H9 (cell line): ENCODE results near the gene MRPS16. TPM values are rescaled to one million over a fixed set of nuclear protein-coding genes. Genes with fewer than 3 reads are reported as not detected.

Experiments used
- DNase-seq: peaks from one replicate; pipeline ENCODE4 v3.0.0-alpha.2; 2017
- H2AFZ ChIP-seq: one replicate; pipeline ENCODE4 v1.6.1; 2013; ENCODE audit warnings: mild to moderate bottlenecking, low read length, control low read depth, moderate library complexity
- H2AK5ac ChIP-seq: 2 replicates; pipeline ENCODE4 v1.6.1; 2013; ENCODE audit warnings: low read length, control low read depth, mixed read lengths; ENCODE audit not compliant: insufficient read length
- H2BK120ac ChIP-seq: one replicate; pipeline ENCODE4 v1.6.1; 2013; ENCODE audit warnings: low read depth, mild to moderate bottlenecking, low read length, control low read depth, inconsistent platforms; ENCODE audit not compliant: poor library complexity, severe bottlenecking
- H2BK12ac ChIP-seq: 2 replicates; pipeline ENCODE4 v1.6.1; 2013; ENCODE audit warnings: low read length, control low read depth, mixed read lengths, low read depth; ENCODE audit not compliant: insufficient read length
- H2BK15ac ChIP-seq: 2 replicates; pipeline ENCODE4 v1.6.1; 2013; ENCODE audit warnings: low read depth, low read length, control low read depth
- H2BK20ac ChIP-seq: one replicate; pipeline ENCODE4 v1.6.1; 2013; ENCODE audit warnings: low read depth, mild to moderate bottlenecking, low read length, control low read depth, inconsistent platforms; ENCODE audit not compliant: poor library complexity, severe bottlenecking
- H2BK5ac ChIP-seq: 2 replicates; pipeline ENCODE4 v1.6.1; 2013; ENCODE audit warnings: low read length, control low read depth, mixed read lengths; ENCODE audit not compliant: insufficient read length
- H3K14ac ChIP-seq: 2 replicates; pipeline ENCODE4 v1.6.1; 2013; ENCODE audit warnings: low read length, control low read depth; ENCODE audit not compliant: insufficient read depth
- H3K18ac ChIP-seq: 2 replicates; pipeline ENCODE4 v1.6.1; 2013; ENCODE audit warnings: low read depth, mild to moderate bottlenecking, mixed read lengths, low read length, control low read depth; ENCODE audit not compliant: insufficient read length
- H3K23ac ChIP-seq: 2 replicates; pipeline ENCODE4 v1.6.1; 2013; ENCODE audit warnings: low read length, control low read depth, mixed read lengths, low read depth; ENCODE audit not compliant: insufficient read length
- H3K23me2 ChIP-seq: 2 replicates; pipeline ENCODE4 v1.6.1; 2013; ENCODE audit warnings: low read depth, mild to moderate bottlenecking, mixed read lengths, low read length, control low read depth; ENCODE audit not compliant: insufficient read length, poor library complexity, severe bottlenecking
- H3K27ac ChIP-seq: 2 replicates; pipeline ENCODE4 v1.5.1; 2013; ENCODE audit warnings: low read length, control low read depth, mixed read lengths, low read depth; ENCODE audit not compliant: insufficient read length
- H3K27me3 ChIP-seq: 2 replicates; pipeline ENCODE4 v1.6.1; 2013; ENCODE audit warnings: low read length, control low read depth, inconsistent platforms; ENCODE audit not compliant: insufficient read depth
- H3K4ac ChIP-seq: 2 replicates; pipeline ENCODE4 v1.6.1; 2013; ENCODE audit warnings: low read depth, mild to moderate bottlenecking, control low read depth, inconsistent platforms, low read length, moderate library complexity
- H3K4me1 ChIP-seq: 2 replicates; pipeline ENCODE4 v1.6.1; 2013; ENCODE audit warnings: low read length, control low read depth, inconsistent platforms; ENCODE audit not compliant: insufficient read depth
- H3K4me2 ChIP-seq: 2 replicates; pipeline ENCODE4 v1.6.1; 2013; ENCODE audit warnings: low read length, control low read depth, mixed read lengths; ENCODE audit not compliant: insufficient read length, insufficient read depth
- H3K56ac ChIP-seq: 2 replicates; pipeline ENCODE4 v1.6.1; 2013; ENCODE audit warnings: low read depth, mild to moderate bottlenecking, mixed read lengths, low read length, control low read depth; ENCODE audit not compliant: insufficient read length
- H3K79me1 ChIP-seq: 2 replicates; pipeline ENCODE4 v1.6.1; 2013; ENCODE audit warnings: low read depth, mild to moderate bottlenecking, moderate library complexity, low read length, control low read depth, inconsistent platforms; ENCODE audit not compliant: insufficient read depth, poor library complexity, severe bottlenecking
- H3K79me2 ChIP-seq: 2 replicates; pipeline ENCODE4 v1.6.1; 2013; ENCODE audit warnings: low read length, control low read depth, inconsistent platforms; ENCODE audit not compliant: insufficient read depth
- H3K9ac ChIP-seq: 2 replicates; pipeline ENCODE4 v1.6.1; 2013; ENCODE audit warnings: low read length, control low read depth, mixed read lengths; ENCODE audit not compliant: insufficient read length; ENCODE audit errors: extremely low read depth
- H3K9me3 ChIP-seq: one replicate; pipeline ENCODE4 v1.6.1; 2013; ENCODE audit warnings: low read depth, low read length, inconsistent platforms; ENCODE audit not compliant: control insufficient read depth
- H3T11ph ChIP-seq: one replicate; pipeline ENCODE4 v1.6.1; 2013; ENCODE audit warnings: mild to moderate bottlenecking, low read length, control low read depth, inconsistent platforms
- H4K20me1 ChIP-seq: one replicate; pipeline ENCODE4 v1.6.1; 2013; ENCODE audit not compliant: control insufficient read depth, insufficient read length, insufficient read depth
- H4K5ac ChIP-seq: 2 replicates; pipeline ENCODE4 v1.6.1; 2013; ENCODE audit warnings: low read depth, mild to moderate bottlenecking, mixed read lengths, low read length, control low read depth; ENCODE audit not compliant: insufficient read length
- H4K8ac ChIP-seq: replicated peaks from 2 replicates; pipeline ENCODE4 v1.6.1; 2013; ENCODE audit warnings: low read length, control low read depth, mixed read lengths, low read depth; ENCODE audit not compliant: insufficient read length
- H4K91ac ChIP-seq: 2 replicates; pipeline ENCODE4 v1.6.1; 2013; ENCODE audit warnings: low read depth, mild to moderate bottlenecking, moderate library complexity, mixed read lengths, low read length, control low read depth; ENCODE audit not compliant: insufficient read length
- H3K27ac Mint-ChIP-seq, 3 experiments: 2 replicates in 2 of 3; 3 replicates in 1 of 3; pipeline ENCODE4 v1.8.0; 2020 to 2021; ENCODE audit warnings: mixed read lengths in 3 of 3, mild to moderate bottlenecking in 1 of 3, moderate library complexity in 1 of 3
- H3K27me3 Mint-ChIP-seq: 2 replicates; pipeline ENCODE4 v1.8.0; 2021; ENCODE audit warnings: low read depth, mild to moderate bottlenecking, moderate library complexity, mixed read lengths
- H3K36me3 Mint-ChIP-seq, 3 experiments: 2 replicates in 2 of 3; 3 replicates in 1 of 3; pipeline ENCODE4 v1.8.0; 2020 to 2021; ENCODE audit warnings: low read depth in 3 of 3, mixed read lengths in 3 of 3; ENCODE audit not compliant: insufficient read depth in 1 of 3
- H3K4me1 Mint-ChIP-seq, 2 experiments: 2 replicates each; pipeline ENCODE4 v1.8.0; 2020; ENCODE audit warnings: mixed read lengths in 2 of 2
- H3K4me3 Mint-ChIP-seq, 2 experiments: 2 replicates in 1 of 2; 3 replicates in 1 of 2; pipeline ENCODE4 v1.8.0; 2020 to 2021; ENCODE audit warnings: mild to moderate bottlenecking in 2 of 2, mixed read lengths in 2 of 2, moderate library complexity in 1 of 2
- H3K9me3 Mint-ChIP-seq, 2 experiments: 2 replicates in 1 of 2; 3 replicates in 1 of 2; pipeline ENCODE4 v1.8.0; 2020; ENCODE audit warnings: mild to moderate bottlenecking in 2 of 2, mixed read lengths in 2 of 2, moderate library complexity in 1 of 2
- CTCF ChIP-seq: fragments of 200-600 bp; sonication (generic); conservative IDR thresholded peaks from 3 replicates; pipeline ENCODE4 v1.8.0; 2021; ENCODE audit warnings: antibody characterized with exemption, mild to moderate bottlenecking
- WGBS: extraction: QIAGEN DNeasy Blood & Tissue Kit; methylation state at CpG from one replicate; pipeline ENCODE4 v1.1.7; 2013; ENCODE audit warnings: missing lambda C conversion rate, low lambda C conversion rate, mixed read lengths; ENCODE audit not compliant: insufficient read length; ENCODE audit errors: extremely low coverage; 5-methylcytosine and 5-hydroxymethylcytosine counted together
- total RNA-seq: library from RNA; stranded (reverse); gene quantifications from 2 replicates; pipeline ENCODE4 v1.2.1, GENCODE V29; 2021

The MRPS16 gene
- total RNA-seq, 1 experiment from 2014 or later: 122 TPM

DNA sequence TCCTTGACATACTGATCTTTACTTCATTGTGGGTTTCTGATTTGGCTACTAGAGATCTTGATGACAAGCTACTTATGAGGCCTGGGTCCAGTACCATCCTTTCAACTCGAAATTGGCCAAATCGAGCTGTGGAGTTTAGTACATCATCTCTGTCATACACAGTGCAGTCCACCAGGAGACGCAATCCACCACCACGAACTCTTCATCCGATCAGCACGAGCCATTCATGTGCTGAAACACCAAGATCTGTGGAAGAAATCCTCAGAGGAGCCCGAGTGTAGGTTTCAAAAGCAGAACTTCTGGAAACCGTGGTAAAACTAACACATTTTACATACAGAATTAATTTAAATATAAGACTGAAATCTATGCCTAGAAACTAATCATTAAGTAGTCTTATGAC, 19.6 kb downstream of the MRPS16 start:
- Histone ChIP-seq H2BK120ac (no peak overlapping the region), H3K23me2 (no peaks in the 10 kb centered on the region), H4K8ac (no peak overlapping the region), H3K4ac (no peak overlapping the region), H3K79me1 (no peaks in the 10 kb centered on the region), H2AK5ac (no peak overlapping the region), H3K18ac (no peak overlapping the region), H2BK12ac (no peak overlapping the region), H2AFZ (no peak overlapping the region), H3K9ac (no peak overlapping the region), H3T11ph (no peak overlapping the region), H3K56ac (no peak overlapping the region), H3K23ac (no peak overlapping the region), H3K9me3 (no peaks in the 10 kb centered on the region), H3K79me2 (no peaks in the 10 kb centered on the region), H4K5ac (no peak overlapping the region), H4K20me1 (no peaks in the 10 kb centered on the region), H3K14ac (no peak overlapping the region), H3K27me3 (no peaks in the 10 kb centered on the region), H2BK15ac (no peak overlapping the region), H3K4me1 (no peaks in the 10 kb centered on the region), H3K27ac (no peak overlapping the region), H2BK20ac (no peak overlapping the region), H2BK5ac (no peak overlapping the region), H4K91ac (no peak overlapping the region), H3K4me2 (no peak overlapping the region)
- H3K4me1 Mint-ChIP-seq: no peaks in the 10 kb centered on the region
- H3K9me3 Mint-ChIP-seq: no peaks in the 10 kb centered on the region
- peak overlapping the region in 2 of 3 experiments; percentile 3 to 38; a peak in 2 of 7 replicates for H3K27ac Mint-ChIP-seq
- H3K4me3 Mint-ChIP-seq: no peak overlapping the region
- peaks cover 3 to 13% (median 13%) of the 10 kb centered on the region in 3 experiments; a peak in 6 of 7 replicates for H3K36me3 Mint-ChIP-seq
- no peaks in the 10 kb centered on the region for H3K27me3 Mint-ChIP-seq
- DNase-seq: peak; percentile 40
- no CpG with 5 or more reads among the region's 8 CpGs for WGBS
- peak; percentile 53 for TF ChIP-seq CTCF
